ENCODE measurements around the gene C6orf120. TPM values are rescaled to one million over a fixed set of nuclear protein-coding genes. Genes with fewer than 3 reads are reported as not detected.
A peak's percentile ranks its signal among the peaks of the same experiment; 100 is the strongest.

Gene C6orf120
- total and polyA plus RNA-seq, 9 of the 15 experiments (the other 6 are each of a cell fraction or from before 2014, with no cell fraction given) = 7.7 to 44.9 (median 34.8) TPM

DNA sequence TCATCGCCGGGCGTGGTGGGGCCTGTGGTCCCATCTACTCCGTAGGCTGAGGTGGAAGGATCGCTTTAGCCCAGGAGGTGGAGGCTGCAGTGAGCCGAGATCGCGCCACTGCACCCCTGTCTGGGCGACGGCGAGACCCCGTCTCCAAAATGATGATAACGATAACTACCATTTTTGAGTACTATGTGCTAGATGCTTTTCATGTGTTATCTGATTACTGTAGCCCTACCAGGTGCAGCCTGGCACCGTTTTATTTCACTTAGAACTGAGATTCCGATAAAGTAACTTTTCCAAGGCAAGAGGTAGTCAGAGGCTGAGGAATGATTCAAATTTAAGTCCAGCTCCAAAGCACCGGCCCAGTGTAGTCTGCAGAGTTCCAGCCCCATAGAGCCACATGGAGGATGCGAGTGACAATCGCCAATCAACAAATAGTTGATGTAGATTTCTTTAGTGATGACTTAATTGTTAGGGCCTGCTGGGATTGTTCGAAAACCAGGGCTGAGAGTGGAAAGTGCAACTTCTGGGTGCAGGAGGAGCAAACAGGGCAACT is 50.2 kb downstream of the C6orf120 start (continued):
- TF ChIP-seq CBX3 (IDR thresholded peaks at IDR 0.05; ENCODE audit: borderline replicate concordance in 1 of 2, low read length in 2 of 2) (no peak), PHF8 (IDR thresholded peaks at IDR 0.05; ENCODE audit: borderline replicate concordance, low read length) (no peak; the same call in 1 of the 2 replicates), PHTF2 (CRISPR knock-in tag; IDR thresholded peaks at IDR 0.05) (0 out of 2 replicates have a peak, but pooled peaks have one; percentile 22), MAFK (IDR thresholded peaks at IDR 0.05; ENCODE audit: low read length) (no peak), KAT2B (IDR thresholded peaks at IDR 0.05; ENCODE audit: low read depth, low read length) (no peak), POLR2H (tag; IDR thresholded peaks at IDR 0.05; ENCODE audit: low read depth) (no peak), POLR2AphosphoS5 (IDR thresholded peaks at IDR 0.05; ENCODE audit: control insufficient read depth, insufficient read depth, low read depth, low read length) (no peak), ZNF584 (CRISPR knock-in tag; IDR thresholded peaks at IDR 0.05; ENCODE audit: low read depth) (no peak), PYGO2 (tag; IDR thresholded peaks at IDR 0.05) (0 out of 2 replicates have a peak, but pooled peaks have one; percentile 24)
- TF ChIP-seq, protein P1, sequence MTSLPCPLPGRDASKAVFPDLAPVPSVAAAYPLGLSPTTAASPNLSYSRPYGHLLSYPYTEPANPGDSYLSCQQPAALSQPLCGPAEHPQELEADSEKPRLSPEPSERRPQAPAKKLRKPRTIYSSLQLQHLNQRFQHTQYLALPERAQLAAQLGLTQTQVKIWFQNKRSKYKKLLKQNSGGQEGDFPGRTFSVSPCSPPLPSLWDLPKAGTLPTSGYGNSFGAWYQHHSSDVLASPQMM (CRISPR knock-in tag; IDR thresholded peaks at IDR 0.05) = no peak

Other genes with a start within 250 kb of the C6orf120 start
- 33.9 and 37.4 TPM in 2 replicates for gene WDR27, start 97 bp upstream of the C6orf120 start, total RNA-seq (2014; rRNA removed)
- gene WDR27, start 97 bp upstream of the C6orf120 start, total RNA-seq (2014; rRNA removed; fragmentation: Illumina TruSeq; extraction: Trizol) = 19.9 and 22.2 TPM in 2 replicates
- gene WDR27, start 97 bp upstream of the C6orf120 start, total RNA-seq (2015; rRNA removed; fragmentation: Illumina TruSeq; extraction: Trizol) = 20.4 TPM in 2 replicates
- gene WDR27, start 97 bp upstream of the C6orf120 start, total RNA-seq (2021) = 49.7 and 58.7 TPM in 2 replicates
- 77.2 and 85.6 TPM in 2 replicates for gene WDR27, start 97 bp upstream of the C6orf120 start, polyA plus RNA-seq (2011; rRNA removed)
- 22.7 and 23.3 TPM in 2 replicates for gene WDR27, start 97 bp upstream of the C6orf120 start, polyA plus RNA-seq (2014; fragmentation: Illumina TruSeq; extraction: Trizol)
- 1 to 10 TPM; 4.3 to 5.1 TPM for gene WDR27, start 97 bp upstream of the C6orf120 start, polyA plus RNA-seq (2014; fragmentation: Nextera tagmentation; extraction: Ambion mirVana)
- 61.2 and 71.8 TPM in 2 replicates for gene WDR27, start 97 bp upstream of the C6orf120 start, polyA plus RNA-seq (2014; rRNA removed)
- gene PHF10, start 22.4 kb downstream of the C6orf120 start, total RNA-seq (2014; rRNA removed) = 31.0 and 31.5 TPM in 2 replicates
- gene PHF10, start 22.4 kb downstream of the C6orf120 start, total RNA-seq (2014; rRNA removed; fragmentation: Illumina TruSeq; extraction: Trizol) = 47.2 and 51.7 TPM in 2 replicates
- 43.5 and 46.0 TPM in 2 replicates for gene PHF10, start 22.4 kb downstream of the C6orf120 start, total RNA-seq (2015; rRNA removed; fragmentation: Illumina TruSeq; extraction: Trizol)
- gene PHF10, start 22.4 kb downstream of the C6orf120 start, total RNA-seq (2021) = 55.3 and 55.5 TPM in 2 replicates
- 39.2 and 45.9 TPM in 2 replicates for gene PHF10, start 22.4 kb downstream of the C6orf120 start, polyA plus RNA-seq (2011; rRNA removed)
- 73.1 and 88.9 TPM in 2 replicates for gene PHF10, start 22.4 kb downstream of the C6orf120 start, polyA plus RNA-seq (2014; fragmentation: Illumina TruSeq; extraction: Trizol)
- gene PHF10, start 22.4 kb downstream of the C6orf120 start, polyA plus RNA-seq (2014; fragmentation: Nextera tagmentation; extraction: Ambion mirVana) = 10 to 100 TPM; 23.9 to 24.0 TPM
- gene PHF10, start 22.4 kb downstream of the C6orf120 start, polyA plus RNA-seq (2014; rRNA removed) = 55.4 and 55.7 TPM in 2 replicates
- gene DYNLT2, start 49.4 kb downstream of the C6orf120 start, total RNA-seq (2014; rRNA removed) = 4.8 and 6.9 TPM in 2 replicates
- 6.3 and 7.1 TPM in 2 replicates for gene DYNLT2, start 49.4 kb downstream of the C6orf120 start, total RNA-seq (2014; rRNA removed; fragmentation: Illumina TruSeq; extraction: Trizol)
- 9.1 and 10.2 TPM in 2 replicates for gene DYNLT2, start 49.4 kb downstream of the C6orf120 start, total RNA-seq (2015; rRNA removed; fragmentation: Illumina TruSeq; extraction: Trizol)
- 3.7 and 4.6 TPM in 2 replicates for gene DYNLT2, start 49.4 kb downstream of the C6orf120 start, total RNA-seq (2021)
- gene DYNLT2, start 49.4 kb downstream of the C6orf120 start, polyA plus RNA-seq (2011; rRNA removed) = 11.8 and 12.6 TPM in 2 replicates
- 6.0 and 6.2 TPM in 2 replicates for gene DYNLT2, start 49.4 kb downstream of the C6orf120 start, polyA plus RNA-seq (2014; fragmentation: Illumina TruSeq; extraction: Trizol)
- gene DYNLT2, start 49.4 kb downstream of the C6orf120 start, polyA plus RNA-seq (2014; fragmentation: Nextera tagmentation; extraction: Ambion mirVana) = 1 to 10 TPM; 2.0 to 2.5 TPM
- gene DYNLT2, start 49.4 kb downstream of the C6orf120 start, polyA plus RNA-seq (2014; rRNA removed) = 7.2 and 12.8 TPM in 2 replicates
- gene ERMARD, start 49.5 kb downstream of the C6orf120 start, total RNA-seq (2014; rRNA removed) = 14.5 and 20.9 TPM in 2 replicates
- 26.1 and 27.0 TPM in 2 replicates for gene ERMARD, start 49.5 kb downstream of the C6orf120 start, total RNA-seq (2014; rRNA removed; fragmentation: Illumina TruSeq; extraction: Trizol)
- 22.2 and 25.6 TPM in 2 replicates for gene ERMARD, start 49.5 kb downstream of the C6orf120 start, total RNA-seq (2015; rRNA removed; fragmentation: Illumina TruSeq; extraction: Trizol)
- gene ERMARD, start 49.5 kb downstream of the C6orf120 start, total RNA-seq (2021) = 24.0 and 27.7 TPM in 2 replicates
- gene ERMARD, start 49.5 kb downstream of the C6orf120 start, polyA plus RNA-seq (2011; rRNA removed) = 48.1 and 55.2 TPM in 2 replicates
- 20.4 and 21.2 TPM in 2 replicates for gene ERMARD, start 49.5 kb downstream of the C6orf120 start, polyA plus RNA-seq (2014; fragmentation: Illumina TruSeq; extraction: Trizol)
- gene ERMARD, start 49.5 kb downstream of the C6orf120 start, polyA plus RNA-seq (2014; fragmentation: Nextera tagmentation; extraction: Ambion mirVana) = 10 to 100 TPM; 56.5 to 68.6 TPM
- gene ERMARD, start 49.5 kb downstream of the C6orf120 start, polyA plus RNA-seq (2014; rRNA removed) = 25.5 and 32.7 TPM in 2 replicates

Data from K562 (cell line).